ENCODE data around the gene KRT80. TPM values are rescaled to one million over a fixed set of nuclear protein-coding genes. Genes with fewer than 3 reads are reported as not detected.

Gene KRT80
- polyA plus RNA-seq, 3 donors: 0.18 to 0.52 (median 0.37) TPM

DNA sequence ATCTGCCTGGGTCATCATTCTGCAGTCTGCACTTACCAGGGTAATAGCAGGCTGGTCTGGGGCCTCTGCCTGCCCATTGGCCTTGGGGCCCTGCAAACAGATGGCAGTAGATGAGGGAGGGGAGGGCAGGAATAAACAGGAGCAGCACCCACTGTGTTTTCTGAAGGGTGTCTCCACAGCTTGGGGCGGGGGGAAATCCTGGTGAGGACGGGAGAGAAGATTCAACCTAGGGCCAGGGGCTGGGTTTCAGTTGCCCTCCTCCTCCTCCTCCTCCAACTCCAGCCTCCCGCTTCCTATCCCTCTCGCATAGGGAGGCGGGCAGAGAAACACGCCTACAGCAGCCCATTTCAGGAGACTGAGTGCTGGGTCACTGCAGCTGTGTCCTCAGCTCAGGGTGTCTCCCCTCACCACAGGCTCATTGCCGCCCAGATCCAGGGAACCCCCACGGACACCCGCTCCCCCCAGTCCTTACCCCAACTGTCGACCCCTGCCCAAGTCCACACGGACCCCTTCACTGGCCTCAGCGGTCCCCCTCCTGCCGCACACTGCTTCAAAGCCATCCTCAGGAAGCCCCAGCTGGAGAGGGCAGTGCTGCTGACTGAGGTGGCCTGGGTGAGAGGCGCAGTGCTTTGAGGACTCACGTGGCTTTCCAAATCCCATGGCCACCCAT lies 9.1 kb upstream of the KRT80 start:
- no peak for DNase-seq
- Mint-ChIP-seq H3K27me3 (ENCODE audit: low read depth in 3 of 3) (no peaks in the 10 kb centered on the region), H3K4me3 (no peak overlapping the region), H3K9me3 (peaks cover 0 to 2% (median 0%) of the 10 kb centered on the region in 7 donors), H3K36me3 (peaks cover 3% of the 10 kb centered on the region in 2 donors), H3K27ac (peak overlapping the region; percentile 62 to 100 (median 99)), H3K4me1 (peaks cover 99% of the 10 kb centered on the region)
- Histone ChIP-seq H3K4me2 (replicated peaks; ENCODE audit: extremely low read depth, low read length, poor library complexity, severe bottlenecking) (no peak overlapping the region), H3K4me3 (replicated peaks in 1 of 3; ENCODE audit: low read depth in 2 of 3, low read length in 3 of 3) (no peak overlapping the region), H3K27me3 (ENCODE audit: control insufficient read depth in 2 of 2, insufficient read depth in 2 of 2, low read length in 2 of 2) (no peaks in the 10 kb centered on the region), H3K27ac (ENCODE audit: low read depth in 1 of 2, low read length in 2 of 2) (peak overlapping the region; percentile 98 to 100), H3K9ac (ENCODE audit: insufficient read depth, low read length, poor library complexity, severe bottlenecking) (peak overlapping the region; percentile 12), H3K9me3 (replicated peaks in 1 of 2; ENCODE audit: control insufficient read depth in 1 of 2, insufficient read depth in 1 of 2, low read length in 2 of 2) (no peaks in the 10 kb centered on the region), H3K4me1 (ENCODE audit: control insufficient read depth in 1 of 2, insufficient read depth in 2 of 2, low read length in 2 of 2) (peaks cover 98 to 99% of the 10 kb centered on the region in 2 donors), H3K79me2 (ENCODE audit: insufficient read depth, low read length) (no peaks in the 10 kb centered on the region), H3K36me3 (replicated peaks in 1 of 2; ENCODE audit: control insufficient read depth in 1 of 2, insufficient read depth in 2 of 2, low read length in 2 of 2) (no peaks in the 10 kb centered on the region), H2AFZ (ENCODE audit: insufficient read depth, low read depth, low read length, poor library complexity, severe bottlenecking) (no peak overlapping the region), H4K20me1 (ENCODE audit: insufficient read depth, low read length) (no peaks in the 10 kb centered on the region)
- TF ChIP-seq, protein P1, sequence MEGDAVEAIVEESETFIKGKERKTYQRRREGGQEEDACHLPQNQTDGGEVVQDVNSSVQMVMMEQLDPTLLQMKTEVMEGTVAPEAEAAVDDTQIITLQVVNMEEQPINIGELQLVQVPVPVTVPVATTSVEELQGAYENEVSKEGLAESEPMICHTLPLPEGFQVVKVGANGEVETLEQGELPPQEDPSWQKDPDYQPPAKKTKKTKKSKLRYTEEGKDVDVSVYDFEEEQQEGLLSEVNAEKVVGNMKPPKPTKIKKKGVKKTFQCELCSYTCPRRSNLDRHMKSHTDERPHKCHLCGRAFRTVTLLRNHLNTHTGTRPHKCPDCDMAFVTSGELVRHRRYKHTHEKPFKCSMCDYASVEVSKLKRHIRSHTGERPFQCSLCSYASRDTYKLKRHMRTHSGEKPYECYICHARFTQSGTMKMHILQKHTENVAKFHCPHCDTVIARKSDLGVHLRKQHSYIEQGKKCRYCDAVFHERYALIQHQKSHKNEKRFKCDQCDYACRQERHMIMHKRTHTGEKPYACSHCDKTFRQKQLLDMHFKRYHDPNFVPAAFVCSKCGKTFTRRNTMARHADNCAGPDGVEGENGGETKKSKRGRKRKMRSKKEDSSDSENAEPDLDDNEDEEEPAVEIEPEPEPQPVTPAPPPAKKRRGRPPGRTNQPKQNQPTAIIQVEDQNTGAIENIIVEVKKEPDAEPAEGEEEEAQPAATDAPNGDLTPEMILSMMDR (IDR thresholded peaks at IDR 0.05): no peak
- 75% methylated on average over 11 of the region's 15 CpGs for WGBS (ENCODE audit: insufficient coverage)
- intact Hi-C loops (cut with micrococcal nuclease): no loop called here

DNA sequence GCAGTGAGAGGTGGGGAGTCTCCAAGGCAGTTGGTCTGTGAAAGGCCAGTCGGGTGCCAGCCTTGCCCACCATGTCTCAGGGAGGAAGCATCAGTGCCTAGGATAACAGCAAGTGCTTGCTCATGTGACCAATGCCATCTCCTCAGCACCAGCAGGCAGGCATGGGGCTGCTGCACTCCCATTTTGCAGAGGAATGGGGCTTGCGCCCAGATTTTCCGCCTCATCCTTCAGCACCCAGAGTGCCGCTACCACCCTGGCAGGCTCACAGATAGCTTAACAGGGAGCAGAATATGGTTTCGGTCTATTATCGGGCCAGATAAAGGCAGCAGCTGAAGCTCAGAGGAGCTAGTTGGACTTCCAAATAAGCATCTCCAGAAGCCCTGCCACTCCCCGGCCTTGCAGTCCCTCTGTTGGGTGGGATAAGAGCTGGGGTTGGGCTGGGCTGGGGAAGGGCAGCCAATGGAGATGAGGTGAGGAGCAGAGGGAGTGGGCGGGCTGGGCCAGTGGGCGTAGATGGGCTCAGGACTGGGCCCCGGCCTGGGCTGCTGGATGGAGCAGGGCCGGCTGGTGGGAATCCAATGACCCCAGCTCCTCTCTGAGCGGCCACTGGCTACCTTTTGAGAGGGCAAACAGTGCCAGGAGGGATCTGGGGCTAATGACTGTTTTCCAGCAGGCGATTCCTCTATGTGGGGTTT lies 8.4 kb upstream of the KRT80 start:
- no peaks in the 10 kb centered on the region for H3K36me3 ChIP-seq (replicated peaks in 1 of 2; ENCODE audit: control insufficient read depth in 1 of 2, insufficient read depth in 2 of 2, low read length in 2 of 2)
- no peak overlapping the region for H3K4me2 ChIP-seq (replicated peaks; ENCODE audit: extremely low read depth, low read length, poor library complexity, severe bottlenecking)
- H3K4me1 ChIP-seq (ENCODE audit: control insufficient read depth in 1 of 2, insufficient read depth in 2 of 2, low read length in 2 of 2): peaks cover 99 to 100% of the 10 kb centered on the region in 2 donors
- Mint-ChIP-seq H3K27me3 (ENCODE audit: low read depth in 3 of 3) (no peaks in the 10 kb centered on the region), H3K36me3 (peaks cover 2 to 3% of the 10 kb centered on the region in 2 donors), H3K27ac (peak overlapping the region; percentile 97 to 100 (median 99)), H3K4me1 (peaks cover 99% of the 10 kb centered on the region), H3K4me3 (no peak overlapping the region), H3K9me3 (peaks cover 0 to 2% (median 0%) of the 10 kb centered on the region in 7 donors)
- H2AFZ ChIP-seq (ENCODE audit: insufficient read depth, low read depth, low read length, poor library complexity, severe bottlenecking): no peak overlapping the region
- no peaks in the 10 kb centered on the region for H3K79me2 ChIP-seq (ENCODE audit: insufficient read depth, low read length)
- H4K20me1 ChIP-seq (ENCODE audit: insufficient read depth, low read length): no peaks in the 10 kb centered on the region
- intact Hi-C loops (cut with micrococcal nuclease): no loop called here
- TF ChIP-seq, protein P1 (IDR thresholded peaks at IDR 0.05): no peak
- peak overlapping the region; percentile 98 to 100 for H3K27ac ChIP-seq (ENCODE audit: low read depth in 1 of 2, low read length in 2 of 2)
- WGBS (ENCODE audit: insufficient coverage): 95% methylated on average over 11 of the region's 13 CpGs
- no peaks in the 10 kb centered on the region for H3K9me3 ChIP-seq (replicated peaks in 1 of 2; ENCODE audit: control insufficient read depth in 1 of 2, insufficient read depth in 1 of 2, low read length in 2 of 2)
- H3K4me3 ChIP-seq (replicated peaks in 1 of 3; ENCODE audit: low read depth in 2 of 3, low read length in 3 of 3): peak overlapping the region in 1 of 3 experiments; percentile 10
- DNase-seq: no peak
- H3K9ac ChIP-seq (ENCODE audit: insufficient read depth, low read length, poor library complexity, severe bottlenecking): peak overlapping the region; percentile 12
- no peaks in the 10 kb centered on the region for H3K27me3 ChIP-seq (ENCODE audit: control insufficient read depth in 2 of 2, insufficient read depth in 2 of 2, low read length in 2 of 2)
